Psoas muscle (tissue), 8 donors: Measurements from ENCODE around the gene CISD1. TPM values are rescaled to one million over a fixed set of nuclear protein-coding genes. Genes with fewer than 3 reads are reported as not detected.

Experiments
- ATAC-seq, 4 donors: fragments of 200-7000 bp; cut with Tn5 transposase; one replicate each; pipeline ENCODE4 v1.9.1; 2020; ENCODE audit warnings: moderate library complexity in 3 of 4, mild to moderate bottlenecking in 2 of 4
- DNase-seq, 2 donors: peaks; one replicate each; pipeline ENCODE4 v3.0.0-alpha.2; 2020
- H3K27ac ChIP-seq: fragments of 200-600 bp; one replicate; pipeline ENCODE4 v1.8.0; 2022
- H3K27me3 ChIP-seq, 3 donors: fragments of 200-600 bp in 1 of 3; one replicate each; pipeline versions ENCODE4 v1.6.1 to v1.8.0; 2013 to 2022; ENCODE audit warnings: low read length in 2 of 3, mild to moderate bottlenecking in 2 of 3, moderate library complexity in 1 of 3; ENCODE audit not compliant: insufficient read depth in 3 of 3
- H3K36me3 ChIP-seq, 2 donors: fragments of 200-600 bp in 1 of 2; one replicate each; pipeline versions ENCODE4 v1.6.1 to v1.8.0; 2013 to 2022; ENCODE audit warnings: low read depth in 1 of 2, mild to moderate bottlenecking in 1 of 2, moderate library complexity in 1 of 2; ENCODE audit not compliant: insufficient read depth in 1 of 2
- H3K4me1 ChIP-seq: fragments of 200-600 bp; one replicate; pipeline ENCODE4 v1.8.0; 2022
- H3K4me3 ChIP-seq: fragments of 200-600 bp; one replicate; pipeline ENCODE4 v1.8.0; 2022; ENCODE audit warnings: mild to moderate bottlenecking
- H3K9me3 ChIP-seq: fragments of 200-600 bp; one replicate; pipeline ENCODE4 v1.8.0; 2022
- WGBS, 3 donors: extraction: QIAGEN DNeasy Blood & Tissue Kit; methylation state at CpG; one replicate each; pipeline versions ENCODE4 v1.1.6 to v1.1.7; 2013; 5-methylcytosine and 5-hydroxymethylcytosine counted together
- intact Hi-C, 2 donors: fragments of 100-400 bp; cut with DNase I; formaldehyde crosslinking; loops; one replicate each; pipeline versions ENCODE4 v1.11.0 to v1.14.2; 2022
- polyA plus RNA-seq, 3 donors: library from polyadenylated mRNA; stranded (reverse); fragments of 200-250 nt; gene quantifications; one replicate each; pipeline ENCODE4 v1.2.3, GENCODE V29; 2013
- total RNA-seq, 4 donors: library from RNA; stranded (reverse); fragmentation: NEBNext Ultra II Directional in 2 of 4; extraction: Animal tissue kit (Norgen Biotek cat#: 25700) in 2 of 4; gene quantifications; one replicate each; pipeline versions ENCODE4 v1.2.1 to v1.2.4, GENCODE V29; 2021 to 2023
- TF ChIP-seq, protein P1 (sequence below): fragments of 200-600 bp; IDR thresholded peaks from one replicate; pipeline ENCODE4 v1.8.0; 2022; ENCODE audit warnings: antibody characterized with exemption
- donor health status: healthy with polysubstance abuse.
- donor health status: DM: no; HTN: no; CAD: no; lungs with moderate emphysema.
- donor health status: Bipolar disorder and iron deficiency.
- donor health status: healthy.
- donor health status: DM: yes; HTN: yes; CAD: no.
- donor health status: DM: no; HTN: no; CAD: no.
- donor health status: DM: no; HTN: no; CAD: no.
- donor health status: DM: yes; HTN: yes; CAD: no.

Gene CISD1
- total and polyA plus RNA-seq, 7 donors: 64.5 to 134 (median 95.3) TPM

DNA sequence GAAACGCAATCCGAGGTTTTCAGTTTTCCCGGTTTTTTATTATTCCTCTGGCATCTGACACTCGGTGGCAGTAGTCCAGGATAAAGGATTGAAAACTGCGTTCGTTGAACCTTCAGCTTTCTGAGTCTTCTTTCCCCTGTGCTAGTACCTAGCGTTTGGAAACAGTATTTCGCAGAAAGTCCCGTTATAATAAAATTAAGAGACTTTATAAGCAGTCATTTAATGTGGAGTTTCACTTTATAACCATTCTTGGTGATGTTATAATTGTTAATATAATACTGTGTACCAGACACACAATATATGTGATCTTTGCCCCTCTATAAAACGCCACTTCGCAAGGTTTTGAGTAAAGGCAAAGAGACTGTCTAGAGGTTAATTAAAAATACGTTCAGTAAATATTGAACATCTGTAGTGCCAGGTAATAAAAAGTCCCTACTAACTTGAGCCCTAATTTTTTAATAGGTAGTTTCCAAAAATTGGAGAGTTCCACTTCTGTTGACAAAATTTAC lies 874 bp downstream of the CISD1 start:
- WGBS, 3 donors: 10 to 15% (median 11%) methylated on average over 12 of the region's 12 CpGs
- Histone ChIP-seq H3K9me3 (no peaks in the 10 kb centered on the region), H3K27ac (peak overlapping the region; percentile 97), H3K4me3 (peak overlapping the region; percentile 90), H3K4me1 (peaks cover 36% of the 10 kb centered on the region), H3K36me3 (no peaks in the 10 kb centered on the region), H3K27me3 (no peaks in the 10 kb centered on the region)
- TF ChIP-seq, protein P1, sequence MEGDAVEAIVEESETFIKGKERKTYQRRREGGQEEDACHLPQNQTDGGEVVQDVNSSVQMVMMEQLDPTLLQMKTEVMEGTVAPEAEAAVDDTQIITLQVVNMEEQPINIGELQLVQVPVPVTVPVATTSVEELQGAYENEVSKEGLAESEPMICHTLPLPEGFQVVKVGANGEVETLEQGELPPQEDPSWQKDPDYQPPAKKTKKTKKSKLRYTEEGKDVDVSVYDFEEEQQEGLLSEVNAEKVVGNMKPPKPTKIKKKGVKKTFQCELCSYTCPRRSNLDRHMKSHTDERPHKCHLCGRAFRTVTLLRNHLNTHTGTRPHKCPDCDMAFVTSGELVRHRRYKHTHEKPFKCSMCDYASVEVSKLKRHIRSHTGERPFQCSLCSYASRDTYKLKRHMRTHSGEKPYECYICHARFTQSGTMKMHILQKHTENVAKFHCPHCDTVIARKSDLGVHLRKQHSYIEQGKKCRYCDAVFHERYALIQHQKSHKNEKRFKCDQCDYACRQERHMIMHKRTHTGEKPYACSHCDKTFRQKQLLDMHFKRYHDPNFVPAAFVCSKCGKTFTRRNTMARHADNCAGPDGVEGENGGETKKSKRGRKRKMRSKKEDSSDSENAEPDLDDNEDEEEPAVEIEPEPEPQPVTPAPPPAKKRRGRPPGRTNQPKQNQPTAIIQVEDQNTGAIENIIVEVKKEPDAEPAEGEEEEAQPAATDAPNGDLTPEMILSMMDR: no peak
- intact Hi-C loops: no loop called here
- ATAC-seq (no peak), DNase-seq (no peak)

DNA sequence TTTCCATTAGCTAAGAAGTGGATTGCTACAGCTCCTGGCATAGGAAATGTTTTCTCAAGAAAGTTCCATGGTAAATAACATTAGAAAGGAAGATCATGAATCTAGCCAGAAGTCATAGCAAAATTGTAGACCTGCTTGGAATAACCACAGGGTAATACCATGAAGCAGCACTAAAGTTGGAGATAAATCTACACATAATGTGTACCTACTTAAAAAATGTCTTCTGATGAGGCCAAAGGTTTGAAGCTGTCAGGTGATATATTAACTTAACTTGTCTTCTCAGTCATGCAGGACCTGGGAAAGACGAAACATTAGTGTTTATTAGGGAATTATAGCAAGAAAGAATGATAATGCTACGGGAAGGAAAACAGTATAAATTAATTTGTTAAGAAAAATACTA lies 6.3 kb downstream of the CISD1 start:
- no peak overlapping the region for H3K4me3 ChIP-seq
- no peaks in the 10 kb centered on the region for H3K27me3 ChIP-seq
- H3K27ac ChIP-seq: peak overlapping the region; percentile 39
- H3K4me1 ChIP-seq: peaks cover 39% of the 10 kb centered on the region
- H3K9me3 ChIP-seq: no peaks in the 10 kb centered on the region
- no peak for DNase-seq
- no peak for ATAC-seq
- peaks cover 0 to 29% of the 10 kb centered on the region in 2 donors for H3K36me3 ChIP-seq
- 80 to 95% (median 89%) methylated on average over 2 of the region's 2 CpGs for WGBS, 3 donors
- intact Hi-C loops: no loop called here
- TF ChIP-seq, protein P1: no peak

DNA sequence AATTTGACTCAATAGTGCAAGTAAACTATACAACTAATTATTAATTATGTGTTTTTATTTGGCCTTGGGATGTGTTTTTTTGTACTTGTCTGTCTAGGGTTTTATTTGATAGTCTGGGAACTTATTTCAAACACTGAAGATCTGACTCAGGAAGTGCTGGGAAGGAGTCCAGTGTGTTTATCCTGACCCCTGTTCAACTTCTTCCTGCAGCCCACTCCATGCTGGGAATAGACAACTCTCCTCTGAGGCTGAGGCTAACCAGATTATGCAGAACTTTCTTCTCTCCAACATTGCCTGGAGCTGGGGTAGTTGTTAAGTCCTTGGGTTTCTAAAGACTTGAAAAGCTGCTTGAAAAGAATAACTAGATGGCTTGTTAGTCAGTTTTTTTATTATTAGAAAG lies 6.9 kb downstream of the CISD1 start:
- ATAC-seq (no peak), DNase-seq (no peak)
- Histone ChIP-seq H3K36me3 (peaks cover 0 to 29% of the 10 kb centered on the region in 2 donors), H3K27ac (no peak overlapping the region), H3K9me3 (no peaks in the 10 kb centered on the region), H3K4me1 (peaks cover 35% of the 10 kb centered on the region), H3K27me3 (no peaks in the 10 kb centered on the region), H3K4me3 (no peak overlapping the region)
- intact Hi-C loops: no loop called here
- TF ChIP-seq, protein P1: no peak

DNA sequence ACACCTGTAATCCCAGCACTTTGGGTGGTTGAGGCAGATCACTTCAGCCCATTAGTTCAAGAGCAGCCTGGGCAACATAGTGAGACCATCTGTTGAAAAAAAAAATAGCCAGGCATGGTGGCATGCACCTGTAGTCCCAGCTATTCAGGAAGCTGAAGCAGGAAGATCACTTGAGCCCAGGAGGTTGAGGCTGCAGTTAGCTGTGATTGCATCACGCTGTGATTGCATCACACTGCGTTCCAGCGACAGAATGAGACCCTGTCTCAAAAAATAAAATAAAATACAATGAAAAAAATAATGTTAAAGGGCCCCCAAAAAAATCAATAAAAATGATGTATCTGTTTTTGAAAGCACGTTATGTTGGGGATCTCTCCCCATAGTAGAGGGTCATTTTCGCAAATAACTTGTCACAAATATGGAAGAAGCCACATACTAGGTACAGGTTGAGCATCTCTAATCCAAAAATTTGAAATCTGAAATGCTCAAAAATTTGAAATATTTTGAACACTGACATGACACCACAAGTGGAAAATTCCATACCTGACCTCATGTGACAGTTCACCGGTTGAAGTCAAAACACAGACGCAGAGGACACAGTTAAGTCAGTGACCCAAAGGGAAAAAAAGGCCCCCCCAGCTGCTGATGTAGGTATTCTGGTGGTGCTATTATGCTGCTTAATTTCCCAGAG lies 9.5 kb downstream of the CISD1 start:
- Histone ChIP-seq H3K27me3 (no peaks in the 10 kb centered on the region), H3K27ac (no peak overlapping the region), H3K4me3 (no peak overlapping the region), H3K36me3 (peaks cover 0 to 29% of the 10 kb centered on the region in 2 donors), H3K4me1 (peaks cover 31% of the 10 kb centered on the region), H3K9me3 (no peaks in the 10 kb centered on the region)
- ATAC-seq (no peak), DNase-seq (no peak)
- WGBS, 3 donors: 70 to 85% (median 79%) methylated on average over 7 of the region's 7 CpGs
- TF ChIP-seq, protein P1: no peak
- intact Hi-C loops: no loop called here

DNA sequence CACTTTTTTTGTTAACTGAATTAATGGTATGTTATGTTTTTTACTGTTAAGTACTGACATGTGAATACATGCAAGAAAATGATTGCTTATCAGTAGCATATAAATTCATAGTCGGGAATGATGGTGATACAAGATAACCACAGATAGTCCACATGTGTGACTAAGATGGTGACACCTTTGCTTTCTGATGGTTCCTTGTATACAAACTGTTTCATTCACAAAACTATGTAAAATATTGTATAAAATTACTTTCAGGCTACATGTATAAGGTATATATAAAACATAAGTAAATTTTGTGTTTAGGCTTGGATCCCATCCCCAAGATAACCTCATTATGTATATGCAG lies 10.0 kb downstream of the CISD1 start:
- H3K27me3 ChIP-seq: no peaks in the 10 kb centered on the region
- intact Hi-C loops: no loop called here
- H3K27ac ChIP-seq: no peak overlapping the region
- ATAC-seq: no peak
- H3K4me3 ChIP-seq: no peak overlapping the region
- WGBS, 3 donors: 92 to 95% (median 94%) methylated on average over 1 of the region's 1 CpG
- no peaks in the 10 kb centered on the region for H3K9me3 ChIP-seq
- TF ChIP-seq, protein P1: no peak
- peaks cover 30% of the 10 kb centered on the region for H3K4me1 ChIP-seq
- peaks cover 0 to 29% of the 10 kb centered on the region in 2 donors for H3K36me3 ChIP-seq
- no peak for DNase-seq
